Skeletal muscle satellite cell (primary cell): ENCODE results near the gene IL1RAPL2.

ENCODE experiments used
- H3K27me3 ChIP-seq: 2 replicates; pipeline ENCODE4 v1.7.0; 2013; ENCODE audit warnings: low read length; ENCODE audit not compliant: control insufficient read depth, insufficient read depth
- H3K36me3 ChIP-seq: 2 replicates; pipeline ENCODE4 v1.7.0; 2013; ENCODE audit warnings: mild to moderate bottlenecking, control low read depth, low read length; ENCODE audit not compliant: insufficient read depth
- H3K4me1 ChIP-seq: 2 replicates; pipeline ENCODE4 v1.7.0; 2013; ENCODE audit warnings: low read length; ENCODE audit not compliant: control insufficient read depth, insufficient read depth
- H3K4me2 ChIP-seq: 2 replicates; pipeline ENCODE4 v1.7.0; 2013; ENCODE audit warnings: mild to moderate bottlenecking, low read length
- H3K4me3 ChIP-seq: 2 replicates; pipeline ENCODE4 v1.7.0; 2013; ENCODE audit warnings: low read length
- H3K9ac ChIP-seq: 2 replicates; pipeline ENCODE4 v1.7.0; 2013; ENCODE audit warnings: mild to moderate bottlenecking, low read depth, low read length, moderate library complexity
- H3K9me3 ChIP-seq: replicated peaks from 2 replicates; pipeline ENCODE4 v1.7.0; 2013; ENCODE audit warnings: mild to moderate bottlenecking, control low read depth, low read length

The IL1RAPL2 gene

DNA sequence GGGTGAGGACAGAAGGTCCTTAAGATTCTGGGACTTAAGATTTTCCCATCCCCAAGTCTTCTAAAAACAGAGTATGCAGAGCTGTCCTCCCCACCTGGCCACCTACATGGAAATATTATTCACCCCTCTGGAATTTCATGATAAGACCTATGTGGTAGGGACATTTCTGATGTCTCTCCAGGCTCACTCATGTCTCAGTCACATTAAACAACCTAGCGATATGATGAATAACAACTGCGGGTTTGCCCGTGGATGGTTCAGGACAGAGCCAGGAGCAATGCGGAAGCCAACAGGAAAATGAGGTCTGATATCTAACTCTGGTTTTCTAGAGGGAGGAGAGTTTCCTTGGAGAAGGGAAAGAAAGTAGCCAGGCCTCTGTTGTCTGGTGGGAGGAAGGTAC, 607.1 kb downstream of the IL1RAPL2 start:
- H3K9me3 ChIP-seq: no peaks in the 10 kb centered on the region
- no peak overlapping the region for H3K9ac ChIP-seq
- peaks cover 9% of the 10 kb centered on the region for H3K27me3 ChIP-seq
- no peaks in the 10 kb centered on the region for H3K36me3 ChIP-seq
- no peaks in the 10 kb centered on the region for H3K4me1 ChIP-seq
- no peak overlapping the region for H3K4me3 ChIP-seq
- no peak overlapping the region for H3K4me2 ChIP-seq

DNA sequence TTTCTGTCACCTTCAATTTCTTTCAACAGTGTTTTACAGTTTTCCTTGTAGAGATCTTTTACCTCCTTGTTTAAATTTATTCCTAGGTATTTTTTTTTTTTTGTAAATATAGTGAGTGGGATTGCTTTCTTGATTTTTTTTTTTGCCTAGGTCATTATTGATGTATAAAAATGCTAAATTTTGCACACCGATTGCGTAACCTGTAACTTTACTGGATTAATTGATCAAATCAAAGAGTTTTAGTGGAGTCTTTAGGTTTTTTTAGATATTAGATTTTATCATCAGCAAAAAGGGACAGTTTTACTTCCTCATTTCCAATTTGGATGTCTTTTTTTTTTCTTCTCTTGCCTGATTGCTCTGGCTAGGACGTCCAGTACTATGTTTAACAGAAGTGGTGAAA, 613.6 kb downstream of the IL1RAPL2 start:
- Histone ChIP-seq H3K4me2 (no peak overlapping the region), H3K27me3 (no peaks in the 10 kb centered on the region), H3K9me3 (no peaks in the 10 kb centered on the region), H3K4me3 (no peak overlapping the region), H3K9ac (no peak overlapping the region), H3K36me3 (no peaks in the 10 kb centered on the region), H3K4me1 (no peaks in the 10 kb centered on the region)

DNA sequence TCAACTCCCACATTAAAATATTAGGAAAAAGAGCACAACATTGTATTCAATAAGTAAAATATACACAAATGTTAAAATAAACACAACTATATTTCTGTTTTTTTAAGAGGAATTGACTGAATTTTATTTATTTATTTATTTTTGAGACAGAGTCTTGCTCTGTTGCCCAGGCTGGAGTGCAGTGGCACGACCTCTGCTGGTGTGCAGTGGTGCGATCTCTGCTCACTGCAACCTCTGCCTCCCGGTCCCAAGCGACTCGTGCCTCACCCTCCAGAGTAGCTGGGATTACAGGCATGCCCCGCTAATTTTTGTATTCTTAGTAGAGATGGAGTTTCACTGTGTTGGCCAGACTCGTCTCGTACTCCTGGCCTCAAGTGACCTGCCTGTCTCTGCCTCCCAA, 623.1 kb downstream of the IL1RAPL2 start:
- H3K4me2 ChIP-seq: no peak overlapping the region
- no peak overlapping the region for H3K9ac ChIP-seq
- no peaks in the 10 kb centered on the region for H3K4me1 ChIP-seq
- no peaks in the 10 kb centered on the region for H3K36me3 ChIP-seq
- H3K27me3 ChIP-seq: peaks cover 16% of the 10 kb centered on the region
- H3K9me3 ChIP-seq: no peaks in the 10 kb centered on the region
- H3K4me3 ChIP-seq: no peak overlapping the region

DNA sequence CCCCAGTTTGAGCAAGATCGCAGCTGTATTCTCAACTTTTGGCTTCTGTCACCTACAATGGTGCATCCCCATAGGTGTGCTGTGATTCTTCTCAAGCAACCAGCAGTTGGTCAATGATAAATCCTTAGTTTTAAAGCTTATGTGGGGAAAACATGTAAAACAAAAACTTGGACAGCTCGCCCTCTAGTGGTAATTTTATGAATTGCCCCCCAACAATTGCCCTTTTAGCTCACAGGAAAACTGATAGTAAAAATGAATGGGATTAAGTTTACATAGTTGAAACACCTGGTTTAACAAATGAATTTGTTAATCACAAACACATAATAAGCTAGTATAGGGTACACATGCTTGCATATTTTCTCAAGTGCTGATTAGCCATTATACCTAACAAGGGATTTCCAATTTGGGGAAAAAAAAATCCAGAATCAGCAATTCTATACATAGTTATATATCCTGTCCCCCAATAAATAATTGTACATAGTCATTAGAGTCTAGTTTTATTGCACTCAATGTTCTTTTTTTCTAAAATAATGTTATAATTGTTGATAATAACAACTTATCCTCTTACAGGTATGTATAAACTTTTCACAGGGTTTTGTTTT, 624.4 kb downstream of the IL1RAPL2 start:
- Histone ChIP-seq H3K9me3 (no peaks in the 10 kb centered on the region), H3K4me2 (no peak overlapping the region), H3K4me1 (no peaks in the 10 kb centered on the region), H3K9ac (no peak overlapping the region), H3K27me3 (peaks cover 17% of the 10 kb centered on the region), H3K36me3 (no peaks in the 10 kb centered on the region), H3K4me3 (no peak overlapping the region)

DNA sequence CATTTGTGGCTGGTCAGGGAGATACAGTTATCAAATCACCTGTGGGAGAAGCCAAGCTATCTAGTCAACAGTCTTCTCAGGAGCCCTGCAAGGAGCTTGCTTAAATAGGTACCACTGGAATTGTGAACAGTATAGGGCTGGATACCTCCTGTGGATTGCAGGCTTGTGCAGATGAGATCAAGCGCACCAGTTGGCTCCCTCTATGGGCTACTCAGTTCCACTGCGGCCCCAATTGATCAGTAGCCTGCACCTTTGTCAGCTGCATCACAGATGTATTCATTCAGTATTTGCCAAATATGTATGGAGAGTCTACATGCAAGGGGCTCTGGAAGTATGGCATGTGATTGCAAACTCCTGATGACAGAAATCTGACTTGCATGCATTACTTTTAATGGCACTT, 625.9 kb downstream of the IL1RAPL2 start:
- no peak overlapping the region for H3K4me3 ChIP-seq
- H3K9me3 ChIP-seq: no peaks in the 10 kb centered on the region
- no peak overlapping the region for H3K4me2 ChIP-seq
- no peaks in the 10 kb centered on the region for H3K36me3 ChIP-seq
- no peaks in the 10 kb centered on the region for H3K4me1 ChIP-seq
- H3K27me3 ChIP-seq: peaks cover 17% of the 10 kb centered on the region
- no peak overlapping the region for H3K9ac ChIP-seq

DNA sequence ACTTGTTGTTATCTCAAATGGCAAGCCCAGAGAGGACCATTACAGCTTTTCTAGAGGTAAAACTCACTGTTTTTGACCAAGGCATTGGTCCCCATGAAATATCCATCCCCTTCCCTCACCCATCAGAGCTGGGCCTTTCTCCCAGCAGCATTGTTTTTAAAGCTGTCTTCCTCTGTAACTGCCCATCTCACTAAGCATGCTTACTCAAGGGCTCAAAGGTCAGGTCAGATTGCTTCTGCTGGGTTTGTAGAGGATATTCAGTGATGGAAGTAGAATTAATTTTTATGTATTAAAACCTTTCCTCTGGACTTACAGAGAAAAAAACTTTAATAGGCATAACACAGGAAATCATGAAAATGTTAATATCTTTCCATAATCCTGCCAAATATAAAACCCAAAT, 643.4 kb downstream of the IL1RAPL2 start:
- Histone ChIP-seq H3K36me3 (no peaks in the 10 kb centered on the region), H3K27me3 (peaks cover 3% of the 10 kb centered on the region), H3K9me3 (no peaks in the 10 kb centered on the region), H3K4me3 (no peak overlapping the region), H3K4me2 (no peak overlapping the region), H3K9ac (no peak overlapping the region), H3K4me1 (no peaks in the 10 kb centered on the region)

DNA sequence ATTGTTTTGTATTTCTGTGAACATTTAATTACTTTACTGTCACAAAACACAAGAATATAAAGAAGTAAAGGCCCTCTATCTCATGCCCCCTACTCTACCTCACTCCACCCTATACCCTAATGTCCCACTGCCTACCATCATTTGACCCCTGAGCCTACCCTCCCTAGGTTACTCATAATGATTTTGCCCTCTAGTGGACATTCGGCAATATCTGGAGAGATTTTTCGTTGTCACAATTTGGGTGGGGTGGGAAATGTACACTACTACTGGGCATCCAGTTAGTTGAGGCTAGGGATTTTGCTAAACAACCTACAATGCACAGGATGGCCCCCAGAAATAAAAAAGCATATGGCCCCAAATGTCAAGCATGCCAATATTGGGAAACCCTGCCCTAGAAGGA, 644.3 kb downstream of the IL1RAPL2 start:
- Histone ChIP-seq H3K4me1 (no peaks in the 10 kb centered on the region), H3K36me3 (no peaks in the 10 kb centered on the region), H3K4me2 (no peak overlapping the region), H3K9me3 (no peaks in the 10 kb centered on the region), H3K27me3 (peaks cover 3% of the 10 kb centered on the region), H3K4me3 (no peak overlapping the region), H3K9ac (no peak overlapping the region)

DNA sequence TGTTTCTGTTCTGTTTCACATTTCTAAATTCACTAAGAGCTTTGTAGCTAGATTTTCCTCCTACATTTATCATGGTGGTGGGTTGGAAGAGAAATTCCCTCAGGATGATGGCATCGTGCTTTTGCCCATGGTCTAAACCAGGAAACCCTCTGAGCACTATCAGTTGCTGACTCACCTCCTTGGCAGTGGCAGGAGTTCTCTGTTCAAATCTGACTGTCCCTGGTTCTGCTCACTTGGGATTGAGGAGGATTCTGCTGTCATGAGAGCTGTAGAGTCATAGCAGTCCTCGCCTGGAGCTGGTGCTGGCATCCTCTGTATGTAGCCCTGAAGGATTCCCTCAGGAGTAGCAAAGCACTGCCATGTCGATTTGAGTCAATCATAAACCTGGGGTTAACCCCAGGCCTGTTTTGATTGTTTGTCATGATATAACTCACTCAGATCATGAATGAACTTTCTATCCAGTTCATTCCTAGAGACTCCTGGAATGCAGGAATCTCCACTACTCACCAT, 645.1 kb downstream of the IL1RAPL2 start:
- Histone ChIP-seq H3K4me3 (no peak overlapping the region), H3K27me3 (peaks cover 3% of the 10 kb centered on the region), H3K4me1 (no peaks in the 10 kb centered on the region), H3K36me3 (no peaks in the 10 kb centered on the region), H3K4me2 (no peak overlapping the region), H3K9ac (no peak overlapping the region), H3K9me3 (no peaks in the 10 kb centered on the region)

DNA sequence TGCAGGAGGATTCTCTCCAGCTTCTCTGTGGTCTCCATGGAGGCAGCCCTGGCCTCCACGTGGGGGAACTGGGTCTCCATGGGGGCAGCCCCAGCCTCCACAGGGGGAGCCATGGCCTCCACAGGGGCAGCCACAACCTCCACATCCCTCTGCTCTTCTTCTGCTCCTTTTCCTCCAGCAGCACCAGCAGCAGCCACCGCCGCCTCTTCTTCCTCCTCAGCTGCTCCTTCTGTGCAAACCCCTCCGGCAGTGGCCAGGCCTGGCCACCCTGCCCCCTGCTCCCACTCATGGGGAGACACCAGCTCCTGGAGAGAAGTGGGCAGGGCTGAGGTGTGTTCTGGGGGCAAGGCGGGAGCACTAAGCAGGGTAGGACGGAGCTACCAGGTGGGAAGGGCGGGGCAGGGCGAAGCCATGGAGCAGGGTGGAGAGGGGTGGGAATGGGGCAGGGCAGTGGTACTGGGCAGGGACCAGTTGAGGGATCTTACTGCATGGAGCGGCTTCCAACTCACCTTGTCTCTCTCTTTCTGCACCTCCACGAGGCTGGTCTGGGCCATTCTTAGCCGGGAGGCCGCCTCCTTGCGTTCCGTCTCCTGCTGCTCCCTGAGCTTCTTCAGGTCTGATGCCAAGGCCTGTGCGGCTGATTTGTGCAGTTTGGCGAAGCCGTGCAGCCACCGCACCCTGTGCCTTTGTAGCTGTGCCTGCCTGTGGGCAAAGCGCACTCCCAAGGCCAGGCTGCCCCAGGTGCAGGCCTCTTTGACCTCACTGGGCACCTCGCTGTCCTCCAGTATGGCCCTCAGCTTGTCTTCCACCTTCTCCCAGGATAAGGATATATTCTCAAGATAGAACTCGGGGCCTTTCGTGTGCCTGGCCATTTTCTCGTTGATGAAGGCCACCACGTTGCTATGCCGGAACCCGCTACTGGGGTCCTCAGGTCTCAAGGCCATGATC, 653.7 kb downstream of the IL1RAPL2 start:
- peaks cover 8% of the 10 kb centered on the region for H3K27me3 ChIP-seq
- no peaks in the 10 kb centered on the region for H3K9me3 ChIP-seq
- H3K4me3 ChIP-seq: no peak overlapping the region
- no peak overlapping the region for H3K9ac ChIP-seq
- no peak overlapping the region for H3K4me2 ChIP-seq
- no peaks in the 10 kb centered on the region for H3K36me3 ChIP-seq
- H3K4me1 ChIP-seq: no peaks in the 10 kb centered on the region

DNA sequence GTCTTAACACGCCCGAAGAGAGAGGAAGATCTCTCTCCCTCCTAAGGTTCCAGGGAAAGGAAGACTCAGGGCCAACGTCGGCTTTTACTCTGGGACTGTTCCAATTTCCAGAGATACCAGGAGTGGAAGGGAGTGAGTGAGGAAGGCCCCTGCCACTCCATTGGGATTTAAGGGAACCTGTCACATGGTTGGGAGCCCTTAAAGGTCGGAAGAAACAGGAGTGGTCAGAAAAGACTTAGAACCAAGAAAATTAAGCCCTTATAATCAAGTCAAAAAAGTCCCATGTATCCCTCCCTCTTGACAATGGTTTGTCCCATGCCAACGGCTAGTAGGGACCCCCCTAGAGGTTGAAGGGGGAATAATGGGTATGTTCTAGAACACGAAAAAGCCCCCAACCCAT, 654.6 kb downstream of the IL1RAPL2 start, which contains the start of gene TEX13A:
TSS of gene TEX13A (minus strand) at position 59 of the 400 bp plus-strand sequence. CDS start 297 bp downstream, outside the sequence.
- H3K9ac ChIP-seq: no peak within 1 kb of the TSS
- no peaks in the 10 kb centered on the region for H3K4me1 ChIP-seq
- H3K27me3 ChIP-seq: peaks cover 8% of the 10 kb centered on the region
- no peaks in the 10 kb centered on the region for H3K36me3 ChIP-seq
- H3K4me2 ChIP-seq: no peak within 1 kb of the TSS
- no peaks in the 10 kb centered on the region for H3K9me3 ChIP-seq
- no peak within 1 kb of the TSS for H3K4me3 ChIP-seq

DNA sequence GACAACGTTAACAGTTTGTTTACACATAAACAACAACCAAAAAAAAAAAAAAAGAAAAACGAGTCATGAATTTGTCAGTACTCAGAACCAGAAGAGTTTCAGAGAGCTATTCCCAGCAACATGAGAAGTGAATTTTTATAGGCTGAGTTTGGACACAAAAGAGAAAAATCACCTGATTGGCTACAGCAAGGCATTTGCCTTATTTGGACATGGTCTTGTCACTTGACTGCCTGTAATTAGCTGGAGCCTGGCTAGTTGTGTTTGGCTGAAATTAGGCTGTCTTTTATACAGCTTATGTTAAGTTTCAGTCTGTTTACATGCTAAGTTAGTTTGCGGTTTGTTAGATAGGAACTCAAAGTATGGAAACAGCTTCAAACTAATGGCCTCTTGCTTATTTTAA, 655.4 kb downstream of the IL1RAPL2 start:
- Histone ChIP-seq H3K4me1 (no peaks in the 10 kb centered on the region), H3K4me3 (no peak overlapping the region), H3K27me3 (peaks cover 8% of the 10 kb centered on the region), H3K9ac (no peak overlapping the region), H3K4me2 (no peak overlapping the region), H3K9me3 (no peaks in the 10 kb centered on the region), H3K36me3 (no peaks in the 10 kb centered on the region)
